Measurements from ENCODE around the gene DEPDC5.
"Not testable (repeated sequence)": the region's sequence is repeated elsewhere in the genome, so short reads cannot be mapped to it uniquely, and the experiment has no call there.

Gene DEPDC5

DNA sequence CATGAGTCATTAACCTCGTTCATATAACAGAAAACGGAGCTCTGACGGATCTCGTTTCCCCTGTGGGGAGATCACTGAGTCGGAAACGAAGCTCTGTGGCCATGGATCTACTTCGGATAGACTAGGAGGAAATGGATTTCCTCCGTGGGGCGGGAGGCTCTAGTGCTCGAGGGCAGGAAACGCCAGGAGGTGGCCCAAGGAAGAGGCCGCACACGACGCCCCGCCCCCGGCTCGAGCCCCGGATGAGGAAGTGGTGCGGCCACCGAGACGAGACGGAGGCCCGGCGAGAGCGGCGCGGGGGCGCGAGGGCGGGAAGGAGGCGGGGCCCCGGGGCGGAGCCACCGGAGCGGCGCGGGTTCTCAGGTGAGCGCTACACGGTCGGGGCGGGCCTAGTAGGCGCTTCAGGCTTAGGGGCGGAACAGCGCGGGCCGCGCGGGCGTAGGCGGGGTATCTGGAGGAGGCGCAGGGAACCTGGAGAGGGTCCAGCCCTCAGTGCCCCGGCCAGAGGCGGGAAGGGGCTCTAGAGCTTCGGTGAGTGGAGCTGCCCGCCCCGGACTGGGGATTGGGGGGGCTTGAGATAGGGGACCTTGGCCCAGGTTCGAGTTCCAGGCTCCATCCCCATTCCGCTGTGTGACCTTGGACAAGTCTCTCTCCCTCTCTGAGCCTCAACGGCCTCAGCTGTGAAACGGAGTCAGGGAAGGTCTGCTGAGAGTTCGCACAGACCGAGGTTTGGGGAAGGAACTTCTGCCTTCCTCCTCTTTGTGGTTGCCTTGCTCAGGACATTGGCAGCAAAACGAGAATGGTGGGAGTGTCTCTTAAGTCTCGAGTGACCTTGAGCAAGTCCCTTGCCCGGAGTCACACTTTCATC lies at the start of gene DEPDC5:
DEPDC5 (plus strand) TSS at position 386 of the 868 bp plus-strand sequence. CDS start 903 bp downstream, outside the sequence.
- DNase-seq (ENCODE audit: low read depth) = peak; percentile 96

- DNase-seq (ENCODE audit: low read depth) = no peak
Measured at GRCh38 chr22:31707519-31707918, 46.3 kb upstream of the DEPDC5 start.

GRCh38 chr22:31711226-31711625 lies 42.6 kb upstream of the DEPDC5 start:
- not testable (repeated sequence) for DNase-seq (ENCODE audit: low read depth)

DNA sequence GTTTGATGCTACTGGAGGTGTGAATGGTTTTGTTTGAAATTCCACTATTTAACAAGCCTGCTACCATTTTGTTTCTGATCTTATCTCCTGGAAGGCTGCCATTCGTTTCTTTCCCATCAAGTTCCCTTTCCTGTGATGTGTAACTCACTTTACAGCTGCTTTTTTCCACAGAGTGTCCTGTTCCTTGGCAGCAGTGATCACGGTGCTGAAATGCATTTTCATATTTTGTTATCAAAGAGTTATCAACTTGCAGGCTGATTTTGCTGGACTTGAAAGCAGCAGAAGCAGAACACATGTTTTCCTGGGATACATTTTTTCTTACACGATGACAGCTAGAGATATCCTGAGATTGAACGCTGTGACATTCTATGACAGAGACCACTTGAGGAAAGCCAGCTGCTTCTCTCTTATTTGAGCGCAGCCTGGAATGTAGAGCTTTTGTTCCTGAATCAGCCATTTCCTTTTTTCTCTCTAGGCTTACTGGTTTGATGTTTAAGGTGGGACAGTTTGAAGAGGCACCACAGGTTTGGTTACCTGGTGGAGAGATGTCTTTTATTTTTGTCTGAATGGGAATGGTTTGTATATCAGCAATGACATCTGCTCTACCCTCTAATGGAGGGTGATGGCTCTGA lies 38.6 kb upstream of the DEPDC5 start:
- DNase-seq (ENCODE audit: low read depth) = no peak

GRCh38 chr22:31719850-31720471 lies 33.9 kb upstream of the DEPDC5 start:
- no peak for DNase-seq (ENCODE audit: low read depth)

- DNase-seq (ENCODE audit: low read depth) = no peak
Measured at GRCh38 chr22:31723723-31724122, 30.1 kb upstream of the DEPDC5 start.

DNA sequence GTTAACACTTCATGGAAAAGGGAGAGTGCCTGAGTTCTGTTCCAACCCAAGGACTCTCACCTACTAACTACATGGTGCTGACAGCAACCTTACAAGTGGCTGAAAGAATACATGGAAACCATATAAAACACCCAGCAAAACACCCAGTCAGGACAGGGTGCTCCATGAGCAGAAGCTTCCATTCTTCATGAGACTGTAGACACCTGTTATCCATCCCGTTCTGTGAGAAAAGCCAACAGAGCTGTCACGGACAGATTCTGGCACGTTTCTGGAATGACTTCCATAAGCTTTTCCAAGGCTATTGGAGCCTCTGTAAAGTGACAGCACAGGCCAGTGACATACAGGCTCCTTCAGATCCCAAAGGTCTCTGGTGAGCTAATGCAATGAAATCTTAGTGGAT lies 27.1 kb upstream of the DEPDC5 start:
- no peak for DNase-seq (ENCODE audit: low read depth)

DNA sequence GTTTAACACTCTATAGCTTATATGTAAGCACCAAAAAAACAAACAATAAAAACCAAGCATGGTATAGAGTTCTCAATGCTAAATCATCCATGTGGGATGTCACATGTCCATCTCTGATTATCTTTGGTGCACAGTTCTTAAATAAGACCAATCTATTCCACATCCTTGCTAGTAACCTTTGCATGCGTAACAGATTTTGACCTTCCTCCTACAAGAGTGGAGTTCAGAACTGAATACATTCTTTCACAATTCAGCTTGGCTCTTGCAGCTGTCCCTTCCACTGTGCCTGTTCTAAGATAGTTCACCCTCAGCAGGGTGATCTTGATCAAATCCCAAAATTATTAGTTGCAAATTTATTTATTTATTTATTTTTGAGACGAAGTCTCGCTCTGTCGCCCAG lies 25.0 kb upstream of the DEPDC5 start:
- no peak for DNase-seq (ENCODE audit: low read depth)

GRCh38 chr22:31730344-31730711 lies 23.5 kb upstream of the DEPDC5 start:
- DNase-seq (ENCODE audit: low read depth) = no peak

DNA sequence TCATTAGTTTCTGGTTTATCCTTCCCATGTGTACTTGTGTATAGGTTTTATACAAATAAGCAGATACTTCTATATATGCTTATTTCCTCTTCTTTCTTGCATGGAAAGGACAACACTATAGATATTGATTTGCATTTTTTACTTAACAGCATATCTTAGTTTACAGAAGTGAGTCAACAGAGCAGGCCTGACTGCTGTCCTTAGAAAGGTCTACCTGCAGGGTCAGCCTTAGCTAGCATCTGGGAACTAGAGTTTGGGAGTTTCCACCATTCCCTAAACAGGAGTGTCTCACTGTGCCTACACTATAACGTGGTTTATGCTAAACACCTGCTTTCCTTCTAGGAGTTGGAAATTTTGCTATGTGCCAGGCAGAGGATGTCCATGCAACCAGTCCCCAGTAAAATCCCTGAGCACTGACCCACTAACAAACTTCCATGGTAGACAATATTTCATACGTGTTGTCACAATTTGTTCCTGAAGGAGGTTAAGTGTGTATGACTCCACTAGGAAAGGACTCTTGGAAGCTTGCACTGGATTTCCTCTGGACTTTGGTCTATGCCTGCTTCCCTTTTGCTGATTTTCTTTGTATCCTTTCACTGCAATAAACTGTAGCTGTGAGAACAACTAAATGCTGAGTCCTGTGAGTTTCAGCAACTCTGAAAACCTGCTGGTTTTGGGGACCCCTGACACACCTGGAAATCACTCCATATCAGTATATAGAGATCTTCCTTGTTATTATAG lies 21.6 kb upstream of the DEPDC5 start:
- no peak for DNase-seq (ENCODE audit: low read depth)

GRCh38 chr22:31733580-31734079 lies 20.2 kb upstream of the DEPDC5 start:
- no peak for DNase-seq (ENCODE audit: low read depth)

GRCh38 chr22:31734512-31734911 lies 19.3 kb upstream of the DEPDC5 start:
- no peak for DNase-seq (ENCODE audit: low read depth)

GRCh38 chr22:31736458-31736857 lies 17.4 kb upstream of the DEPDC5 start:
- no peak for DNase-seq (ENCODE audit: low read depth)

DNA sequence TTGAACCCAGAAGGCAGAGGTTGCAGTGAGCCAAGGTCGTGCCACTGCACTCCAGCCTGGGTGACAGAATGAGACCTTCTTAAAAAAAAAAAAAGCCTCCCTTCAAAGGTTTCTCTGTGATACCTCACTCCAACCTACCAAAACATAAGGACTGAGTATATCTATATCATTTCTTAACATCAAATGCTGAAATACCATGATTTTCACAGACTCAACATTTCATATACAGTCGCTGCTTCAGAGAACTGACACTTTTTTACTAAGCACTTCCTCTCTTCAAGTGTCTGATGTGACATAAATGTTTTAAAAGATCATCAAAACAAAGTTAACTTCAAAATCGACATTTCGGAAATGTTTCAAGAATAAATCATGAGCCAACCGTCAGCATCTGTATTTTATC lies 15.9 kb upstream of the DEPDC5 start:
- no peak for DNase-seq (ENCODE audit: low read depth)

- DNase-seq (ENCODE audit: low read depth) = no peak
Measured at GRCh38 chr22:31738566-31738965, 15.3 kb upstream of the DEPDC5 start.

DNA sequence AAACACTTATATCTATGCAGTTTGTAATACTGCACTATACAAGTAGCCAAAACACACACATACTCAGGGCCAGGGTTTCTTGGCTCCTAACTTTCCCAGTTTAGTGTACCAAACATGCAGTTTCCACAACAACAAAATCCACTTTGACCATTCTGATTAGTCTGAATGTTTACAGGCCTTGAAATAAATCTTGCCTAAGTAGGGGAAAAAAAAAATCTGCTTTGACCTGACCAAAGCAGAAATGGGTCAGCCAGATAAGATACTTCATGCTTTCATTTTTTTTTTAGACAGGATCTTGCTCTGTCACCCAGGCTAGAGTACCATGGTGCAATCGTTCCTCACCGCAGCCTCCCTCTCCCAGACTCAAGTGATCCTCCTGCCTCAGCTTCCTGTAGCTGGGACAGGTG lies 14.0 kb upstream of the DEPDC5 start:
- DNase-seq (ENCODE audit: low read depth) = no peak

GRCh38 chr22:31740314-31740713 lies 13.5 kb upstream of the DEPDC5 start:
- DNase-seq (ENCODE audit: low read depth) = not testable (repeated sequence)

- no peak for DNase-seq (ENCODE audit: low read depth)
Measured at GRCh38 chr22:31742115-31742514, 11.7 kb upstream of the DEPDC5 start.

- no peak for DNase-seq (ENCODE audit: low read depth)
Measured at GRCh38 chr22:31742682-31743081, 11.1 kb upstream of the DEPDC5 start.

DNA sequence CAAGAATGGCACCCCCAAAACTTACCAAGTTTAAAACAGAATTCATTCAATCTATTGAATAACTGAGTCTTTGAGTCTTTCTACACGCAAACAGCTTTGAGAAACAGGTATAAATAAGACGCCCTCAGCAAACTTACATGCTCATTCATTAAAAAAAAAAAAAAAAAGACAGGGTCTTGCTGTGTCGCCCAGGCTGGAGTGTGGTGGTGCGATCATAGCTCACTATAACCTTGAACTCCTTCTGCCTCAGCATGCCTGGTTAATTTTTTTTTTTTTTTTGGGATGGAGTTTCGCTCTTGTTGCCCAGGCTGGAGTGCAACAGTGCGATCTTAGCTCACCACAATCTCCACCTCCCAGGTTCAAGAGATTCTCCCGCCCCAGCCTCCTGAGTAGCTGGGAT lies 9.9 kb upstream of the DEPDC5 start:
- DNase-seq (ENCODE audit: low read depth) = no peak

DNA sequence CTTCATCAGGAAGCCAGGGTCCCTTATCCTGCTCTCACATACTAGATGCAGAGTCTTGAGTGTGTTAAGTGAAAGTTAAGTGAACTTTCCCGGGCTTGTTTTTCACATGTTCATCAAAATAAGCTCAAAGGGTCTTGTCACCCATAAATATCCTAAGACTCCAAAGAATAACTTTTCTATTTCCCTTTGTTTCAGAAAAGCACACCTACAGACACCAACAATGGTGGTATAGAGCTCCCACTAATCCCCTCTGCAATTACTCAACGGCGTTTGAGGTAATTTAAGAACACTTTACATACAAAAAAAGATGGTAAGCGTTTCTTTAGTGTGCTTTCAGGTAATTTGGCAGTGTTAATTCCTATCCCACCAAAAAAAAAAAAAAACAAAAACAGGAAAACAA lies 6.4 kb upstream of the DEPDC5 start:
- DNase-seq (ENCODE audit: low read depth) = no peak

DNA sequence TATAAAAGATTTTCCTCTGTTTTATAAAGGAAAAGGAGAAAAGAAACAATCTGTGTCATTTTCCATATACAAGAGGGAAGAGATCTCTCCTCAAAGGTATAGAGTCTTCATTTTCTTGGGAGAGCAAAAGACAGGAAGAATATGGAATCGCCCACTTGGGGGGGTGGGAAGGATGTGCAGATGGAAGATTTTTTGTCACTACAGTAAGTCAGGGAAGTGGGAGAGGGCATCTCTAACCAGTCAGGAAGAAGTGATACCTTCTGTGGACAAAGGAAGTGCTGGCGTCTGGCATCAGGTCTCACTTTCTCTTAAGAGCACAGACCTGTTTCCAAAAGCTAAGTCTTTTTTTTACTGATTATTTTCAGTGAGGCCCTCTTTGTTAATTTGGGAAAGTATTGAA lies 5.3 kb upstream of the DEPDC5 start:
- no peak for DNase-seq (ENCODE audit: low read depth)

Data from activated T-cell treated with anti-CD3 and anti-CD28 coated beads for 1 hour (primary cell).